Muscle of leg (tissue), 11 donors: Measurements from ENCODE around the gene STARD3. TPM values are rescaled to one million over a fixed set of nuclear protein-coding genes. Genes with fewer than 3 reads are reported as not detected.
"Not testable (repeated sequence)": the region's sequence is repeated elsewhere in the genome, so short reads cannot be mapped to it uniquely, and the experiment has no call there.

Source experiments
- DNase-seq: peaks from one replicate; pipeline ENCODE4 v3.0.0; 2013
- H3K27ac ChIP-seq: one replicate; pipeline ENCODE4 v1.5.1; 2013; ENCODE audit warnings: mild to moderate bottlenecking, low read length, control low read depth
- H3K27me3 ChIP-seq: one replicate; pipeline ENCODE4 v1.6.1; 2013; ENCODE audit warnings: low read length; ENCODE audit not compliant: control insufficient read depth, insufficient read depth
- H3K36me3 ChIP-seq: one replicate; pipeline ENCODE4 v1.6.1; 2013; ENCODE audit warnings: low read length; ENCODE audit not compliant: control insufficient read depth, insufficient read depth
- H3K4me1 ChIP-seq: one replicate; pipeline ENCODE4 v1.6.1; 2013; ENCODE audit warnings: low read length; ENCODE audit not compliant: control insufficient read depth, insufficient read depth
- H3K4me3 ChIP-seq: one replicate; pipeline ENCODE4 v1.5.1; 2013; ENCODE audit warnings: low read length, control low read depth
- H3K9me3 ChIP-seq: replicated peaks from 2 replicates; pipeline ENCODE4 v1.6.1; 2013; ENCODE audit warnings: low read depth, low read length; ENCODE audit not compliant: control insufficient read depth
- WGBS: methylation state at CpG from one replicate; pipeline ENCODE4 v1.1.5; 2013; ENCODE audit warnings: missing lambda C conversion rate; ENCODE audit not compliant: insufficient coverage; 5-methylcytosine and 5-hydroxymethylcytosine counted together
- polyA plus RNA-seq, 8 donors: library from polyadenylated mRNA; unstranded; fragments of 120-200 nt; gene quantifications; one replicate each; pipeline versions ENCODE4 v1.2.1 to v1.2.3, GENCODE V29; 2013; ENCODE audit warnings: inconsistent platforms in 1 of 8, low replicate concordance in 1 of 8; ENCODE audit not compliant: insufficient read length in 8 of 8, insufficient read depth in 1 of 8
- total RNA-seq: library from RNA; stranded (reverse); fragments of 120-200 nt; gene quantifications from one replicate; pipeline ENCODE4 v1.2.4, GENCODE V29; 2013

STARD3 gene
- total and polyA plus RNA-seq, 9 donors: 12.5 to 41.5 (median 32.5) TPM

DNA sequence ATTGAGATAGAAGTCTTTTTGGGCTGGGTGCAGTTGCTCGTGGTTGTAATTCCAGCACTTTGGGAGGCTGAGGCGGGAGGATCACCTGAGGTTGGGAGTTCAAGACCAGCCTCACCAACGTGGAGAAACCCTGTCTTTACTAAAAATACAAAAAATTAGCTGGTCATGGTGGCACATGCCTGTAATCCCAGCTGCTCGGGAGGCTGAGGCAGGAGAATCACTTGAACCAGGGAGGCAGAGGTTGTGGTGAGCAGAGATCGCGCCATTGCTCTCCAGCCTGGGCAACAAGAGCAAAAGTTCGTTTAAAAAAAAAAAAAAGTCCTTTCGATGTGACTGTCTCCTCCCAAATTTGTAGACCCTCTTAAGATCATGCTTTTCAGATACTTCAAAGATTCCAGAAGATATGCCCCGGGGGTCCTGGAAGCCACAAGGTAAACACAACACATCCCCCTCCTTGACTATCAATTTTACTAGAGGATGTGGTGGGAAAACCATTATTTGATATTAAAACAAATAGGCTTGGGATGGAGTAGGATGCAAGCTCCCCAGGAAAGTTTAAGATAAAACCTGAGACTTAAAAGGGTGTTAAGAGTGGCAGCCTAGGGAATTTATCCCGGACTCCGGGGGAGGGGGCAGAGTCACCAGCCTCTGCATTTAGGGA, 62.3 kb downstream of the STARD3 start:
- Histone ChIP-seq H3K4me1 (peaks cover 38% of the 10 kb centered on the region), H3K27me3 (peaks cover 22% of the 10 kb centered on the region), H3K4me3 (peak overlapping the region; percentile 83), H3K27ac (peak overlapping the region; percentile 87)
- not testable (repeated sequence) for DNase-seq, H3K36me3 ChIP-seq, H3K9me3 ChIP-seq
- 43% methylated on average over 6 of the region's 11 CpGs for WGBS

DNA sequence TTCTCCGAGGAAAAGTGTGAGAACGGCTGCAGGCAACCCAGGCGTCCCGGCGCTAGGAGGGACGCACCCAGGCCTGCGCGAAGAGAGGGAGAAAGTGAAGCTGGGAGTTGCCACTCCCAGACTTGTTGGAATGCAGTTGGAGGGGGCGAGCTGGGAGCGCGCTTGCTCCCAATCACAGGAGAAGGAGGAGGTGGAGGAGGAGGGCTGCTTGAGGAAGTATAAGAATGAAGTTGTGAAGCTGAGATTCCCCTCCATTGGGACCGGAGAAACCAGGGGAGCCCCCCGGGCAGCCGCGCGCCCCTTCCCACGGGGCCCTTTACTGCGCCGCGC, 62.8 kb downstream of the STARD3 start, which contains the start of gene ERBB2:
ERBB2 (plus strand) TSS at position 247 of the 330 bp plus-strand sequence. CDS start 175 bp downstream, outside the sequence.
- no peaks in the 10 kb centered on the region for H3K9me3 ChIP-seq
- peaks cover 43% of the 10 kb centered on the region for H3K4me1 ChIP-seq
- H3K4me3 ChIP-seq: peak within 1 kb of the TSS; percentile 83
- H3K36me3 ChIP-seq: peaks cover 14% of the 10 kb centered on the region
- peak within 1 kb of the TSS; percentile 87 for H3K27ac ChIP-seq
- 0% methylated on average over 16 of the region's 20 CpGs for WGBS
- H3K27me3 ChIP-seq: peaks cover 22% of the 10 kb centered on the region
- DNase-seq: peak; percentile 93

DNA sequence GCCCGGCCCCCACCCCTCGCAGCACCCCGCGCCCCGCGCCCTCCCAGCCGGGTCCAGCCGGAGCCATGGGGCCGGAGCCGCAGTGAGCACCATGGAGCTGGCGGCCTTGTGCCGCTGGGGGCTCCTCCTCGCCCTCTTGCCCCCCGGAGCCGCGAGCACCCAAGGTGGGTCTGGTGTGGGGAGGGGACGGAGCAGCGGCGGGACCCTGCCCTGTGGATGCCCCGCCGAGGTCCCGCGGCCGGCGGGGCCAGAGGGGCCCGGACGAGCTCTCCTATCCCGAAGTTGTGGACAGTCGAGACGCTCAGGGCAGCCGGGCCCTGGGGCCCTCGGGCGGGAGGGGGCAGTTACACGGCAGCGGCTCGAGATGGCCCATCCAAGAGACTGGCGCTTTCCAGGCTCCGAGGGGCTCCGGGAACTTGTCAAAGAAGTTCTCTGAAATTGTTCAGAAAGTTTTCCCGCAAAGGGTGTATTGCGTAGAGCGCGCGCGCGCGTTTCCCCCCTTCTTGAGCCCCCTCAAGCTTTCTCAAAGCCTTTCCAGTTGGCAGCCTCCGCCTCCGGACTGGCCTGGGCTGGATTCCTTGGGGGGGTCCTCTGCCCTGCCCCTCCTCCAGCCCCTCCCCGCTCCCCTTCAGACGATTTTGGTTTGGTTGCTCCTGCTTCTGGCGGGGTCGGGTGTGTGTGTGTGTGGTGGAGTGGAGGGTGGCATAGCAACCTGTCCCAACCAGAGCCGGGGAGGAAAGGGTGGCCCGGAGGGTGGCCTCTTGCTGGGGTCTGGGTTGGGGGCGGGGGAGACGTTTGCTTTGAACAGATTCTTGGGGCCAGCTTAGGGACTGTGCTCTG, 63.4 kb downstream of the STARD3 start:
- H3K27ac ChIP-seq: peak overlapping the region; percentile 87
- WGBS: under 1% methylated on average over 52 of the region's 57 CpGs
- H3K4me1 ChIP-seq: peaks cover 49% of the 10 kb centered on the region
- peak; percentile 87 for DNase-seq
- H3K4me3 ChIP-seq: peak overlapping the region; percentile 83
- H3K9me3 ChIP-seq: no peaks in the 10 kb centered on the region
- peaks cover 15% of the 10 kb centered on the region for H3K36me3 ChIP-seq
- peaks cover 22% of the 10 kb centered on the region for H3K27me3 ChIP-seq

DNA sequence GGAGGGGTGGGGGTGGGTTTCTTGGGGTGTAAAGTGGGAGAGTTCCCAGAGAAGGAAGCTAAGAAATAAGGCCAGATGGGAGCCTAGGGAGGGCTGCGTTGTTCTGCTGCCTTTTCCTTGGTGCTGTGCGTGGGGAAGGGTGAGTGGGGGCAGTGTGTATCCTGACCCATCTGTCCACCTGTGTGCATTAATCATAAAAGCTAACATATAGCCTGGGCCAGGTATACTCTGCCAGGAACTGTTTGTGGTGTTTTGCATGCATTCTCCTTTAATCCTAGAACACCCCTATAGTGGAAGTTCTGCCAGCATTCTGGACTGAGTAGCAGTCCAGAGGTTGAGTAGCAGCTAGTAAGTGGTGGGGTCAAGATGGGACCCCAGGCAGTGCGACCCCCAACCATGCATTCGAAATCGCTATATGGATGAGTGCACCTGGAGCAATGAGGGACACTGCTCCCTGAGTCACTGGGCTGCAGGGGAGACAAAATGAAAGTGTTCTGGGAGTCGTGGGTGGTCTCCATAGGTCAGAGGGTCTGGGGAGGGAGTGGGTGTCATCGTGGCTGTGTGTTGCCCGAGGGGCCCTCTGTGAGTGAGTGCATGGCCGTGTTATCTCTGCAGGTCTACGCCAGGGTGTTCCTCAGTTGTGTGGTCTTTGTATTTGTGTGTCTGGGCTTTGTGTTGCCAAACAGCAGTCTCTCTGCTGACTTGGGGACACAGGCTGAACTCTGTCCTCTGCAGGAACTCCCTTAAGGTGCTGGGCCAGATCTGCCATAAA, 64.3 kb downstream of the STARD3 start:
- peak overlapping the region; percentile 87 for H3K27ac ChIP-seq
- peaks cover 22% of the 10 kb centered on the region for H3K27me3 ChIP-seq
- H3K4me3 ChIP-seq: peak overlapping the region; percentile 83
- no peak for DNase-seq
- 18% methylated on average over 6 of the region's 10 CpGs for WGBS
- H3K9me3 ChIP-seq: no peaks in the 10 kb centered on the region
- peaks cover 12% of the 10 kb centered on the region for H3K36me3 ChIP-seq
- peaks cover 57% of the 10 kb centered on the region for H3K4me1 ChIP-seq

DNA sequence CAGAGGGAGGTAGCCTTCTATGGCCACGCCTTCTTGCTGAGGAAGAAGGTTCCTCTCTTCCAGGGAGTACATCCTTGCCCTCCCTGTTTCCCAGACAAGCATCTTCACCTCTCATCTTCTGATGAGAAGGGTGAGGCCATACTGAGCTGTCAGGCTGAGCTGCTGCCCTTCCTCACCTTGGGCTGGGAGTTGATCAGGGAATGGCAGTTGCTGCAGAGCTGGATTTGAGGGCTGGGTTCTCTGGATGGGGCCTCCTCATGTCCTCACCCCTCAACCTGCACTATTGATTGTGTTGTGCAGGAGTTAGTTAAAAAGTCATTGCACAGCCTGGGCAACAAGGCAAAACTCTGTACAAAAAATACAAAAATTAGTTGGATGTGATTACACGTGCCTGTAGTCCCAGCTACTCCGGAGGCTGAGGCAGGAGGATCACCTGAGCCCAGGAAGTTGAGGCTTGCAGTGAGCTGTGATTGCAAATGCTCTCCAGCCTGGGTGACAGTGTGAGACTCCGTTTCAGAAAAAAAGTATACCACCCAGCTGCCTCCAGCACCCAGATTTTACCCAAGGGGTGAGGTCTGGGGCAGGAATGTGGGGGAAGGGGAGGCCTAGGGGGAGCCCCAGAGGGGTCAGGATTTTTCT, 65.0 kb downstream of the STARD3 start:
- peaks cover 63% of the 10 kb centered on the region for H3K4me1 ChIP-seq
- peaks cover 22% of the 10 kb centered on the region for H3K27me3 ChIP-seq
- H3K4me3 ChIP-seq: peak overlapping the region; percentile 83
- H3K9me3 ChIP-seq: no peaks in the 10 kb centered on the region
- peaks cover 14% of the 10 kb centered on the region for H3K36me3 ChIP-seq
- WGBS: 57% methylated on average over 1 of the region's 4 CpGs
- DNase-seq: no peak
- no peak overlapping the region for H3K27ac ChIP-seq

DNA sequence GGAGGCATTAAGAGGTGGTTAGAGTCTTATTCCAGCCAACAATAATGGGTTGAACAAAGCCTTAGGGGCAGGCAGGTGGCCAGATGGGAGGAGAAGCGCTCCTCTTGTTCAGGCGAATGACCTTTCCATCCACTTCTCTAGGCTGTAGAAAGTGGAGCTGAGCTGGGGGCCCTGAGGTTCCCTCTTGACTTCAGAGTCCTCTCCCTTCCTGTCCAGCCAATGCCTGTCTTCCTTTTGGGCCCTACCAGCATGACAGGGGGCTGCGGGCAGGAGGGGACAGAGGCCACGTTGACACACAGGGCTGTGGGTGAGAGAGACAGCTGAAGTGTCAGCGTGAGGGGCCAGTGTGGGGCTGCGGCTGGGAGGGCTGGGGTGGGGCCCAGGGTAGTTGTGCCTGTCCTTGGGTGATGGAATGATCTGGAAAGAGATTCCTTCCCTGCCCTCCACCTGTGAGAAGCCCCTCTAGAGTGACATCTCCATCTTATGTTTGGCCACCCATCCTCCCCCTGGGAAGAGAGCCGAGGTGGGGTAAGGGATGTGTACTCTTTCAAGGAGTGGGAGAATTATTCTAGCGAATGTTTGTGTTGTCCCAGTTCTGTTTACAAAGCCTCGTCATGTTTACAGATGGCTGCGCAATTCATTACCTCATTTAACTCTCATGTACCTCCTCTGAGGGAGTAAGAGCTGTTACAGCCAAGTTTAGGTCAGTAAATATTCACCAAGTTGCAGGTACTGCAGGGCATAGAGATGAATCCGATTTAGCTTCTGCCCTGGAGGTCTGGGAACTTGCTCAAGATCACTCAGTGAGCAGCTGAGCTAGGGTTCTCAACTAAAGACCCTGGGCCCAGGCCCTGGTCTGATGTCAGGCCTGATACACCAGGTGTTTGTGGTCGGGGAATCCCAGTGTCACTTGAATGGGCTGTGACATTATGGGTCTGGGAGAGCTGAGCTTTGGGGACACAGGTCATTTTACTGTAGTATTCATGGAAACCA, 66.3 kb downstream of the STARD3 start:
- Histone ChIP-seq H3K36me3 (peaks cover 25% of the 10 kb centered on the region), H3K4me3 (no peak overlapping the region), H3K9me3 (no peaks in the 10 kb centered on the region), H3K4me1 (peaks cover 68% of the 10 kb centered on the region), H3K27me3 (peaks cover 22% of the 10 kb centered on the region), H3K27ac (peak overlapping the region; percentile 81)
- DNase-seq: no peak
- WGBS: 54% methylated on average over 2 of the region's 12 CpGs

DNA sequence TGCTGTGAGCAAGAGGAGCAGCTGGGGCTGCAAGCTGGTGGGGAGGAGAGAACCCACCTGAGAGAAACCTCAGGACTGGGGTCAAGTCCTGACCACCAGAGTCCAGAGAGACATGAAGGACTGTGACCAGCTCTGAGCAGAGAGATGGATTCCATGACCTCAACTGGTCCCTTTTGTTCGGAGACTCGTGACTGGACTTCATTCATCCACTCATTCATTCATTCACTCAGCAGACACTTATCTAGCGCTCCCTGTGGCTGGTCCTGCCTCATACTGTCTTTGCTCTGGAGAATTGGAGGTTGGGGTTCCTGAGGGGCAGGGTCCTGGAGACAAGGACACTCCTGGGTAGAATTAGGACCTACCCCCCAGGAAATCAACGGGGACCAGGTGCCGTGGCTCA, 67.0 kb downstream of the STARD3 start:
- Histone ChIP-seq H3K27me3 (peaks cover 21% of the 10 kb centered on the region), H3K4me1 (peaks cover 67% of the 10 kb centered on the region), H3K9me3 (no peaks in the 10 kb centered on the region), H3K27ac (peak overlapping the region; percentile 81), H3K36me3 (peaks cover 33% of the 10 kb centered on the region), H3K4me3 (no peak overlapping the region)
- WGBS: 79% methylated on average over 2 of the region's 5 CpGs
- no peak for DNase-seq

DNA sequence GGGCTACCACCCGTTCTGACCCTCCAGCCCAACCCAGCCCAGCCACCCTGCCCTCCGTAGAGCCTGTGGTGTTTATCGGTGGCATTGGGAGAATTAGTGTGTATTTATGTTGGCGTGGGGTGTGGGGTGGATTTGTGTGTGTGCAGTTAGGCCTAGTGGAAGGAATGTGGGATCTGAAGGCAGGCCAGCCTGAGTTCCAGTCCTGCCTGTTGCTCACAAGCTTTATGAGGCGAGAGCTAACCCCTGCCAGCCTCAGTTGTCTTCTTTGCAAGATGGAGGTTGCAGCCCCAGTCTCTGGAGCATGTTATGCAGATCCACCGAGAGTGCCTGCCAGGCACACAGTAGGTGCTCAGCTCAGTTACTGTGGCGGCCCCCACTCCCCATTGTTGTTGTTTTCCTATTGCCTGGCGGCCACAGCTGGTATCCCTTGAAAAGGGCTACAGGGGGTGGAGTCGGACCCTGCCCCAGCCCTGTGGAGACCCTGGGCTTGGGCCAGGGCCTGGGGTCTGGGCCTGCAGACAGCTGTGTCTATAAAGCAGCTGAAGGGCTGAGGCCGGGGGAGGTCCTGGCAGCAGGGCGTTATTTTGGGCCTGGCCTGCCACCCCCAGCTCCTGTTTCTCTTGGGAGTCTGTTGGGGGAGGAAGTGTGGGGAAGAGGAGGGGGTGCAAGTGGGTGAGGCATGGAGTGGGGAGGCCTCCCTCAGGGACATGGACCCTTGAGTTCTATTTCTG, 68.0 kb downstream of the STARD3 start:
- WGBS: 38% methylated on average over 8 of the region's 11 CpGs
- peak; percentile 57 for DNase-seq
- peaks cover 43% of the 10 kb centered on the region for H3K36me3 ChIP-seq
- H3K27me3 ChIP-seq: peaks cover 14% of the 10 kb centered on the region
- no peaks in the 10 kb centered on the region for H3K9me3 ChIP-seq
- H3K27ac ChIP-seq: peak overlapping the region; percentile 85
- H3K4me1 ChIP-seq: peaks cover 59% of the 10 kb centered on the region
- no peak overlapping the region for H3K4me3 ChIP-seq
